ENCODE results near the gene OPRD1.
"Not testable (repeated sequence)": the region's sequence is repeated elsewhere in the genome, so short reads cannot be mapped to it uniquely, and the experiment has no call there.

OPRD1 gene

DNA sequence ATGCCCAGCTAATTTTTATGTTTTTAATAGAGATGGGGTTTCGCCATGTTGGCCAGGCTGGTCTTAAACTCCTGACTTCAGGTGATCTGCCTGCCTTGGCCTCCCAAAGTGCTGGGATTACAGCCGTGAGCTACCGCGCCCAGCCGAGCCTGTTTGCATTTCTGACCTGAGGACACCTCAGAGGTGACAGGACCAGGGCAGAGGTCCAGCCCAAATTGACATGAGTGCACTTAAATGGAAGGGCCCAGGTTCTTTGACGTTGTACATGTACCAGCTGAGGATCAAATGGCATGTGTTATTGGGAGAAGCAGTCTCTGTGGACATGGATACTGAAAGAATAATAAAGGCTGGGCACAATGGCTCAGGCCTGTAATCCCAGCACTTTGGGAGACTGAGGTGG is 35.2 kb downstream of the OPRD1 start:
- not testable (repeated sequence) for DNase-seq (ENCODE audit: low read depth)

DNA sequence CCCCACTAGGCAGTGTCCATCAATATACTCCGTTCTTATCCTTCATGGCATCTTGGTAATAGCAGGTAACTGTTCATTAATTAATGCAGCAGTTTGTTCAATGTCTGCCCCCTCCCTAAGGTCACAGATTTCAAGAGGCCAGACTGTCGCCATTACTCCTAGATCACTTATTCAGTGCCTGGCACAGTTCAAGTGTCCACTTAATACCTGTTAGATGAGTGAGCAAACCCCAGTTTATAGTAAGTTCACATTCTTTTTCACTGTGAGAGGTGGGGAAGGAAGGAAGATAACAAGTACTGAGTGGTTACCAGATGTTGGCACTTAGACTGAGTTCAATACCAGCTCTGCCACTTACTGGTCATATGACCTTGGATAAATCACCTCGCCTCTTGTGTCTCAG is 36.4 kb downstream of the OPRD1 start:
- DNase-seq (ENCODE audit: low read depth) = no peak

DNA sequence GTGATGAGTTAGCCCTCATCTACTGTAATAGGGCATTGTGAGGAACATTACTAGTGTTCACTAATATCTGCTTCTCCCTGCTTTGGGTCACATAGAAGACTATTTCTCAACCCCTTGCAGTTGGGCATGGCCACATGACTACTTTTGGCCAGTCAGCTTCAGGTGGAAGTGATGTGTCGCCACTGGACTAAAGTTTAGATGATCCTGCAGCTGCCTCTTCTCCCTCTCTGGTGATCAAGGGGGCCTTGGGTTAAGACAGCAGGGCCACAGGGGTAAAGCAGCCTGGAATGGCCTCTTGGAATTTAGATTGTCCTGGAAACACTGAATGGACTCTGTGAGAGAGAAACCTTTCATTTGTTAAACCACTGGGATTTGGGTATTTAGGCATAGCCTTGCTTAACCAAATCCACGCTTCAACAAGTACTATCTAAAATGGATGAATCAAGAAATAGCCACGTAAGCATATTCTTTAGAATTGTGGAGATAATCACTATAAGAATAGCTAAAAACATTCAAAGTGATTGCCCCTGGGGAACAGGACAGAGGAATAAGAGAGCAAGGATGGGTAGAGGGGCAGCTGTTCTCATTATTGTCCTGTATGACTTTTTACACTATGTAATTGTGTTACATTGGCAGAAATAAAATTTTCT is 41.2 kb downstream of the OPRD1 start:
- DNase-seq (ENCODE audit: low read depth) = no peak

DNA sequence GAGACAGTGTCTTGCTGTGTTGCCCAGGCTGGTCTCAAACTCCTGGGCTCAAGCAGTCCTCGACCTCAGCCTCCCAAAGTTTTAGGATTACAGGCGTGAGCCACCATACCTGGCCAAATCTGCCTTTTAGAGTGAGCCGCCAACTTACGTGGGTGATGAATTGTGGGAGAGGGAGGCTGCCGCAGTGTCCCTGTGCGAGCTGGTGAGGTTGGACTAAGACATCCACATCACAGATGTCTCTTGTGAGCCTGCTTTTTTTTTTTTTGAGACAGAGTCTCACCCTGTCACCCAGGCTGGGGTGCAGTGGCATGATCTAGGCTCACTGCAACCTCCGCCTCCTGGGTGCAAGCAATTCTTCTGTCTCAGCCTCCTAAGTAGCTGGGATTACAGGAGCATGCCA is 42.4 kb downstream of the OPRD1 start:
- DNase-seq (ENCODE audit: low read depth) = not testable (repeated sequence)

DNA sequence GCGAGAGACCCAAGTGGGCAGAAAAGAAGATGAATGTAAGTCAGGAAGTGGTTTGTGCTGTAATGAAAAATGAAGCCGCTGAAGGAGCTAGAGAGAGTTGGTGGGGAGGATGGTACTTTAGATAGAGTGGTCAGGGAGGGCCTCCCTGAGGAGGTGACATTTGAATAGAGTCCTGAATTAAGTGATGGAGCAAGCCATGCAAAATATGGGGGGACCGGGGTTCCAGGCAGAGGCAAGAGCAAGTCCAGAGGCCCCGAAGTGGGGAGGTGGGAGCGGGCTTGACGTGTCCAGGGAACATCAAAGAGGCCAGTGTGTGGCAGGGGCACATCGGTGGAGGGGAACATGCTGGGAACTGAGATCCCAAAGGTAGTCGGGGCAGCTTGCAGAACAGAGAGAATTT is 43.1 kb downstream of the OPRD1 start:
- no peak for DNase-seq (ENCODE audit: low read depth)

DNA sequence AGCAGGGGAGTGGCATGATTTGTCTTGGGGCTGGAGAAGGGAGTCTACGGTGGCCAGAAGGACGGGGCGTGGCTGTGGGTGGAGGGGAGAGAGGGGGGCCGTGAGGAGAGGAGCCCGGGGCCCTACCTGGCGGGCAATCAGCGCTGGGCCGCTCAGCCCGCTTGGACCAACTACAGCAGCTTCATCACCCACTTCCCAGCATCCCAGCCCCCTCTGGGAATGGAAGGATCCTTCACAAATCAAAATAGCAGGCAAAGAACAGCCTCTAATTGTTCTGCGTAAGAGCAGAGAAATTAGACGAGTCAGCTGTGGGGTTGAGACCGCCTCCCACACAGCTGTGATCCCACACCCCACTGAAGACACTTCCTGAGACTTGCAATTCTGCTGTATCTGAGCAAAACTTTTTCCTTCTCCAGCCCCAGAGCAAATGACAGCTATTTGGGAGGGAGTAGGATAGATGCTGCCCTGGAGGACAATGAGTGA is 43.5 kb downstream of the OPRD1 start:
- DNase-seq (ENCODE audit: low read depth) = no peak

DNA sequence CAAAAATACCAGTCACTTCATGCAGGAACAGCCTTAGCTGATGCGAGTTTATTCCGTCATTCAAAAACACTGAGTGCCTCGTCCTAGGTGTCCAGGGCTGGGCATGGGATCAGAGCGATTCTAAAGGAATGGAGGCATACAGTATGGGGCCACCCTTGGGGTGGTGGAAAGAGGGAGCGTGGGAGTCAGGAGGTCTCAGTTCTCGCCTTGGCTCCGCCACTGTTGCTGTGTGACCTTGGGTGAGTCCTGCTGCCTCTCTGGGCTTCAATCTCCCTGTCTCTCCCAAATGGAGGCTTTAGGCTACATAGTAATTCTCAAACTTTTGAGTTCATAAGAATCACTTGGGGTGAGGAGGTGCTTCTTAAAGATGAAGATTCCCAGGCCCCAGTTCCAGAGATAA is 44.0 kb downstream of the OPRD1 start:
- DNase-seq (ENCODE audit: low read depth) = no peak

DNA sequence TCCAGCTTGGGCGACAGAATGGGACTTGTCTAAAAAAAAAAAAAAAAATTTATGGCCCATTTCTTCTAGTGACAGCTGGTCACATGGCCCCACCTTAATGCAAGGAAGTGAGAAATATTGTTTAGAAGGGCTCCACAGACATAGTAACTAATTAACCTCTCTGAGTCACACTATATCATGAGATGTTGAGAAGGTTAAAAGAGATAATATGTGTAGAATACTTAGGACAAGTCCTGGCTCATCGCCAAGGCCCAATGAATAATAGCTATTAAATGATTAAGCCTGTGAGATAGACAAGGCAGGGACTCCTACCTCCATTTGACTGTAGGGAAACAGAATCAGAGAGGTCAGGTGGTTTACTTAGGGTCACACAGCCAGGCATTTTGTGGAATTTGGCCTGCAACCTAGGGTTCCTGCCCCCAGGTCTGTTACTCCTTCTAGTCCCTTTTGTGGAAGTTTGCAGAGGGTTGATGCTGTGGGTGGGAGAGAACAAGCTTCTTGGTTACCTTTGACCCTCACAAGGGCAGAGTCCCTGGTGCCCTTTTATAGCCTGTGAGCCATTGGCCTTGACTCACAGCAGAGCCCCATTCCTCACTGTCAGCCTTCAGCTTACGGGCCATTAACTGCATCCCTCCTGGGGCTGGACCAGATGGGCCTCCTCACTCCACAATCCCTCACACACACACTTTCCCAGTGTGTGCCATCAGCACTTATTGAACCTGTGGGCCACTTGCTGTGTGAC is 48.5 kb downstream of the OPRD1 start:
- DNase-seq (ENCODE audit: low read depth) = no peak

DNA sequence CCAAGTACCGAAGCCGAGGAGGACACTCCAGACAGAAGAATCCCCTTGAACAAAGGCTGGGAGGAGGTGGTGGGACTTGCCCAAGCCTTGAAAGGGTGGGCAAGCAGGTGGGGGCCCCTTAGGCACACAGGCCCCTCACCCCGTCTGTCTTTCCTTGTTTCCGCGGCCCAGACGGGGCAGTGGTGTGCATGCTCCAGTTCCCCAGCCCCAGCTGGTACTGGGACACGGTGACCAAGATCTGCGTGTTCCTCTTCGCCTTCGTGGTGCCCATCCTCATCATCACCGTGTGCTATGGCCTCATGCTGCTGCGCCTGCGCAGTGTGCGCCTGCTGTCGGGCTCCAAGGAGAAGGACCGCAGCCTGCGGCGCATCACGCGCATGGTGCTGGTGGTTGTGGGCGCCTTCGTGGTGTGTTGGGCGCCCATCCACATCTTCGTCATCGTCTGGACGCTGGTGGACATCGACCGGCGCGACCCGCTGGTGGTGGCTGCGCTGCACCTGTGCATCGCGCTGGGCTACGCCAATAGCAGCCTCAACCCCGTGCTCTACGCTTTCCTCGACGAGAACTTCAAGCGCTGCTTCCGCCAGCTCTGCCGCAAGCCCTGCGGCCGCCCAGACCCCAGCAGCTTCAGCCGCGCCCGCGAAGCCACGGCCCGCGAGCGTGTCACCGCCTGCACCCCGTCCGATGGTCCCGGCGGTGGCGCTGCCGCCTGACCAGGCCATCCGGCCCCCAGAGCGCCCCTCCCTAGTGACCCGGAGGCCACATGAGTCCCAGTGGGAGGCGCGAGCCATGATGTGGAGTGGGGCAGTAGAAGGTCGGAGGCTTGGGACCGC is 50.8 kb downstream of the OPRD1 start:
- no peak for DNase-seq (ENCODE audit: low read depth)

DNA sequence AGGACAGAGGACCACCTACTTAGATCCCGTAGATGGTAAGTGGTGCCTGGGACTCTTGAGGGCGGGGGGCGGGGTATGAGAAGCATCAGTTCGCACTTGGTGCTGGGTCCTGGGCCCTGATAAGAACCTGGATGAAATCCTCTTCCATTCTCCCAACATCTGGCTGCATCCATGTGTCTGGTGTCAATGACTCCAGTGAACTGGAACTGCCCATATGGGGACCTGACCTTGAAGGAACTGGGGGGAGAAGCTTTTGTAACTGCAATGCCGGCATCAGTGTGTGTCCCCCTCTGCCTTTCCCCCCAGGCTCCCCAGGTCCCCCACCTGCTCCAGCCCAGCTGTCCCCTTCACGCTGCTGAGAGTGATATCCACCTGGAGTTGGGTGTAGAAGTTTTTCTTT is 52.7 kb downstream of the OPRD1 start:
- DNase-seq (ENCODE audit: low read depth) = no peak

DNA sequence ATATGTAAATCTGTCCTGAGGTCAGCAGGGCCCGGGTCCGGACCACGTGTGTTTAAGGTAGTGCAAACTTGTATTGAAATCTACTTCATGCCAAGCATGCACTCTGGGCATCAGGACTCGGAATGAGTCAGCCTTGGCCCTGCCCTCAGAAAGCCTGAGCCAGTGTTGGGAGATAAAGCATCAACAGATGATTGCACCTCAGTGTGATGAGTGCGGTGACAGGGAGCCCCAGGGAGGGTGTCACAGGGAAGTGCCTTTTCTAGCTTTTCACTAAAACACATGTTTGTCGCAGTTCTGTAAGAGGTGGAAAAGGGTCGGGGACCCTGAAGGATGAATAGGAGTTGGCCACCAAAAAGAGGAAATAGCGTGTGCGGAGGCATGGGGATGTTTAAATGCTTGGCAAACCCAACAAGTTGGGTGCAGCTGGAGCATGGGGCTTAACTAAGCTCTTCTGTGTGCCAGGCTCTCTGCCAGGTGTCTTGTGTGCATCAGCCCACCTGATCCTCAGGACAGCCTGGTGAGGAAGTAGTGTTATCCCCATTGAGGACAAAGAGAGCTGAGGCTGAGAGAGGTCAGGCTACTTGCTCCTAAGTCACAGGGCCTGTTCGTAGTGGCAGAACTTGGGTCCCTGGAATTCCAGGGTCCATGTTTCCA is 54.2 kb downstream of the OPRD1 start:
- no peak for DNase-seq (ENCODE audit: low read depth)

DNA sequence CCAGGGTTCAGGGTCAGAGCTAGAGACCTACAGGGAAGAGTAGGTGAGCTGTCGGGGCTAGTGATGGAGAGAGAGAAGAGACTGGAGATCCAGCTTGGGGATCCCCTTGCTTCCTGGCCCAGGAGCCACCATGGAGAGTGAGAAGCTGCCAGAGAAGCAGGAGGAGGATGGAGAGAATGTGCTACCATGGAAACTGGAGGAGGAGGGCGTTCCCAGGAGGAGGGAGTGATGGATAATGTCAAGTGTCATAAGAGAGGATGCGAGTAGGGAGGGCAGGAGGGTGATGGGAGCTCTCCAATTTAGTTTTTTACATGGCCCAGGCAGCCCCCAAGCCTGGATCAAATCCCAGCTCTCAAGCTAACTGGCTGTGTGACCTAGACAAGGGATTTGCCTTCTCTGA is 55.9 kb downstream of the OPRD1 start:
- DNase-seq (ENCODE audit: low read depth) = no peak

DNA sequence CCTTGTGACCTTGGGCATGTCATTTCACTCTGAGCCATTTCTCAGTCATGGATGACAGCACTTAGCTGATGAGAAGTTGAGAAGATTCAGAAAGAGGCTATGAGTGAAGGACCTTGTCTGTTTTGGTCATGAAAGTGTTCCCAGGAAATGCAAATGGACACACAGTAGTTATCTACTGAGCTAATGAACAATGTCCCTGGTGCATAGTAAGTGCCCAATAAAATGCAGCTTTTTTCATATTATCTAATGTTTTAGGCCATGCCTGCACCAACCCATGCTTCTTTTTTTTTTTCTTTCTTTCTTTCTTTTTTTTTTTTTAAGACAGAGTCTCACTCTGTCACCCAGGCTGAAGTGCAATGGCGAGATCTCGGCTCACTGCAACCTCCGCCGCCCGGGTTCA is 58.0 kb downstream of the OPRD1 start:
- no peak for DNase-seq (ENCODE audit: low read depth)

DNA sequence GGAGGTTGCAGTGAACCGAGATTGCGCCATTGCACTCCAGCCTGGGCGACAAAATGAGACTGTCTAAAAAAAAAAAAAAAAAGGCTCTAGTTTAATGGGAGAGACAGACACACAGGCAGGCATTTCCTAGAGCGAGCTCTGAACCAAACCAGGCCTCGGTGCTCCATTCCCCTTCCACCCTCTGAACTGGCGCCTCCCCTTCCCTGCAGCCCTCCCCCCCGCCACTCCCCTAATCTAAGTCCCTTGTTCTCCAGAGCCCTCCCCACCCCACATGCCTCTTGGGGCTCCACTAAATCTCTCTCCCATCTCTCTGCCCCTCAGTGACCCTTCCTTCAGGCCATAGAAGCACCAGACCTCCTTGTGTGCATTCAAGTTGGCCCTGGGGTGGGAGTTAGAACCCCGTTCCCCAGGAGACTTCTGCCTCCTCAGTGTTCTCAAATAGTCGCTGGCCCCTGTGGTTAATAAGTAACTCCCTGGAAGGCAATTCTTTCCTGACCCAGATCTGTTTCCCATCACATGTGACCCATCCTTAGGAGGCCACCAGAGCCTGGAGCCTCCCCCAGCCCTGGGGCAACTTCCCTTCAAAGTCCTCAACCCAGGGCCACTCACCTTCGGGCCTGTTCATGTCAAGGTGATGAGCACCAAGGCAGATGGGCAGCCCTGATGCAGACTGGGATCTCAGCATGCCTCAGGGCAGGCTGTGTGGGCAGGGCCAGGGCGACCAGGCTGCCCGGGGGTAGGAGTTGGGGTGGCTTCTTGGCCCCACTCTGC is 59.8 kb downstream of the OPRD1 start:
- no peak for DNase-seq (ENCODE audit: low read depth)

DNA sequence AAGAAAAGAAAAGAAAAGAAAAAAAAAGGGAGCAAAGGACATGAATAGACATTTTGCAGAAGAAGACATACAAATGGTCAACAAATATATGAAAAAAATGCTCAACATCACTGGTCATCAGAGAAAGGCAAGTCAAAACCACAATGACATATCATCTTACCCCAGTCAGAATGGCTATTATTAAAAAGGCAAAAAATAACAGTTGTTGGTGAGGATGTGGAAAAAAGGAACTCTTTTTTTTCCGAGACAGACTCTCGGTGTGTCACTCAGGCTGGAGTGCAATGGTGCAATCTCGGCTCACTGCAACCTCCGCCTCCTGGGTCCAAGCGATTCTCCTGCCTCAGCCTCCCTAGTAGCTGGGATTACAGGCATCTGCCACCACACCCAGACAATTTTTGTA is 63.2 kb downstream of the OPRD1 start:
- not testable (repeated sequence) for DNase-seq (ENCODE audit: low read depth)

DNA sequence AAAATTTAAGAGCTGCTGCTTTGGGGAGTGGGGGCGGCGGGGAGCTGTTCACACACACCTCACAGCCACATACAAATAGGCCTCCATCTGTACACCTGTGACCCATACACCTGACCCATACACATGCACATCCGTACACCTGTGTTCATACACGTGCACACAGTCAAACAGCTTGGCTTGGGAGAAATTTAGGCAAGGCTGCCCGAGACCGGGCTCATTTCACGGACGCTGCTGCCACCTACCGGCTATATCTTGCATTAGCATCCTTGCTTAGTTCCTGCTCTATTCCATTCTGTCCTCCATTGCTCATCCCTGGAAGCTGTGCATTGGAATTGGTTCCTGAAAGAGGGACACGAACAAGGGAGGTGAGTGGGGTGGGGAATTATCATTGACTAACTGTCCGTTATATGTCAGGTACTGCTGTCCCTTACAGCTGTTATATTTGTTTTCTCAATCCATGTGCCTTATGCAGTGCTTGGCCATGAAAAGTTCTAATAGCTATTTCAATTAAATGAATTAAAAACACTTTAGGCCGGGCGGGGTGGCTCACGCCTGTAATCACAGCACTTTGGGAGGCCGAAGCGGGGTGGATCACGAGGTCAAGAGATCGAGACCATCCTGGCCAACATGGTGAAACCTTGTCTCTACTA is 65.3 kb downstream of the OPRD1 start:
- DNase-seq (ENCODE audit: low read depth) = peak; percentile 41

DNA sequence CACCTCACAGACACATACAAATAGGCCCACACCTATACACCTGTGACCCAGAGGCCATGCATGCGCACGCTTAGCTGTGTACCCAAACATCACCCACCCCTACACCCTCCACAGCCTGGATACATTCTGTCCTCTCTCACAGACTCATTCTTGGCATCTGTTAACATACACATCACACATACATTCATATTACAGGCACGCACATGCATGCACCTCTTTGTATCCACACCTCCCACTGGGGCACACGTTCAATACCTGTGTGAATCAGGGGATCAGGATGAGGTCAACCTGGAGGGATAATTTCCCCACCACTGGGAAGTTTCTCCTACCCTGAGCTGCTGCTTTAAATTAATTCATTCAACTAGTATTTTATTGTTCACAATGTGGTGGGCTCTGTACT is 66.8 kb downstream of the OPRD1 start:
- DNase-seq (ENCODE audit: low read depth) = no peak

DNA sequence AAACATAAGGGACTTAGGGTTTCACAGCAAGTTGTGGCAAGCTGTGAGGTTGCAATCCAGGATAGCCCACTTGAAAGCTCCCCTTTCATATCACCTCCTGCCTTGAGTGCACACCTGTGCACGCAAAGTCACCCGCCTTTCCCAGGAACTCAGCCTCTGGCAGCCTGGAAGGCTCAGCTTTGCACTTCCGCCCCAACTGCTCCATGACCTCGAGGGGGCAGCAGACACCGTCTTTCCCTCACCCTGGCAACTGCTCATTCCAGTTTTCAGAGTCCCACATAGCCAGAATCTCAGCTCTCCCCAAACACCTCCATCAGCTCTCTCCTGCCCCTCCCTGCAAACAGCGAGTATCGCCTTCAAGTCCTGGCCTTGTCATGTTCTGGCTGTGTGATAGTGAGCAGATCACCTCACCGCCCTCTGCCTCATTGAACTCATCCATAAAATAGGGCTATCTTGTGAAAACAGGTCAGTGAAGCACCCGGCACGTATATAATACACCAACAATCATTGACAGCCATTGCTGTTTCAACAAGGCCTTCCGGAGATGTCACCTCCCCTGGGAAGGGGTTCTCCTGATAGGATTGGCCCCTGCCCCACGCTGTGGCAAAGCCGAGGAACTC is 70.1 kb downstream of the OPRD1 start:
- DNase-seq (ENCODE audit: low read depth) = peak; percentile 59

DNA sequence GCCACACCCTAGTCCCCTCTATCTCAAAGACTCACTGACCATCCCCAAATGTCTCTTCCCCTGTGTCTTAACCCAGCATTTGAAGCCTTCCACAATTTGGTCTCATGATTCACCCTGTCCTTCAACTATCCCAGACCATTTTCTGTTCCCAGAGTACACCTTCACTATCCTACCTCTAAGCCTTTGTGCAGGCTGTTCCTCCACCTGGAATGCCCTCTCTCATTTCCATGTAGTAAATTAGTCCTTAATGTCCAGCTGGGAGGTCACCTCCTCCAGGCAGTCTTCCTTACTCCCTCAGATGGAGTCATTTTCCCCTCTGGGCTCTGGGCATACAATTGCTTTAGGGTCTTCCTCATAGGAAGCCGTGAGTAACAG is 71.3 kb downstream of the OPRD1 start:
- no peak for DNase-seq (ENCODE audit: low read depth)

DNA sequence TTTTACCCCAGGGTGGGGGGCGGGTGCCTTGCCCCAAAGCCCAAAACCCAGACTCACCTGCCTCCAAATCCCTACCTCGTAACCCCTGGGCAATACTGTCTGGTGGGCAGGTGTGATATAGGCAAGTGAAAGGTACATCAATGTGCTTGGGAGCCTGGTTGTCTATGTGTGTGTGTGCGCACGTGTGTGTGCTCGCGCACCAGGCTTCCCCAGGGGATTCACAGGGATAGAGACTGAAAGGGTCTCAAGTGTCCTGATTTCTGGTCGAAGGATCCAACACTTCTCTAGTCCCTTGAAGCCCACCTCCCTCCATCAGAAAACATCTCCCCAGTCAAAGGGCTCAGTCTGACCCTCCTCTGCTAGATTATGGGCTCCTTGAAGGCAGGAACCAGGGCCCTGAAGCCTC is 73.5 kb downstream of the OPRD1 start:
- DNase-seq (ENCODE audit: low read depth) = no peak
